GM18951 (cell line): ENCODE results near the gene PSMG3.

Source experiments
- POLR2A ChIP-seq: IDR thresholded peaks from 4 replicates; pipeline ENCODE4 v1.6.1; 2011; ENCODE audit warnings: mild to moderate bottlenecking; ENCODE audit not compliant: insufficient read length, insufficient read depth; ENCODE audit errors: extremely low read depth
- in situ Hi-C: fragments of 300-500 bp; cut with MboI; formaldehyde crosslinking; loops from one replicate; pipeline ENCODE4 v1.12.0; 2022; ENCODE audit warnings: low sequenced_read_pairs, mixed read lengths, inconsistent platforms; ENCODE audit not compliant: unreplicated experiment

PSMG3 gene

GRCh38 chr7:1544896-1545416, 24.9 kb downstream of the PSMG3 start:
- TF ChIP-seq POLR2A, result no peak
- in situ Hi-C loops, result no loop called here

GRCh38 chr7:1544178-1544895, 25.5 kb downstream of the PSMG3 start:
- no peak for TF ChIP-seq POLR2A
- in situ Hi-C loops, result no loop called here

GRCh38 chr7:1543826-1544177, 26.0 kb downstream of the PSMG3 start:
- in situ Hi-C loops, result no loop called here
- TF ChIP-seq POLR2A, result no peak

GRCh38 chr7:1542841-1543747, 26.7 kb downstream of the PSMG3 start:
- no peak for TF ChIP-seq POLR2A
- in situ Hi-C loops, result no loop called here

GRCh38 chr7:1542329-1542728, 27.5 kb downstream of the PSMG3 start:
- in situ Hi-C loops, result no loop called here
- TF ChIP-seq POLR2A, result no peak

GRCh38 chr7:1541431-1542162, 28.2 kb downstream of the PSMG3 start:
- TF ChIP-seq POLR2A, result no peak
- in situ Hi-C loops, result no loop called here

GRCh38 chr7:1540776-1541271, 29.0 kb downstream of the PSMG3 start:
- in situ Hi-C loops, result no loop called here

GRCh38 chr7:1539882-1540775, 29.7 kb downstream of the PSMG3 start:
- TF ChIP-seq POLR2A, result no peak
- in situ Hi-C loops, result no loop called here

More at GRCh38 chr7:1540776-1541271, 29.0 kb downstream of the PSMG3 start:
- no peak for TF ChIP-seq POLR2A

GRCh38 chr7:1539181-1539881, 30.5 kb downstream of the PSMG3 start:
- no peak for TF ChIP-seq POLR2A
- in situ Hi-C loops, result no loop called here

GRCh38 chr7:1538544-1539180, 31.2 kb downstream of the PSMG3 start:
- TF ChIP-seq POLR2A, result no peak
- in situ Hi-C loops, result no loop called here
